ENCODE data around the gene PITHD1.

DNA sequence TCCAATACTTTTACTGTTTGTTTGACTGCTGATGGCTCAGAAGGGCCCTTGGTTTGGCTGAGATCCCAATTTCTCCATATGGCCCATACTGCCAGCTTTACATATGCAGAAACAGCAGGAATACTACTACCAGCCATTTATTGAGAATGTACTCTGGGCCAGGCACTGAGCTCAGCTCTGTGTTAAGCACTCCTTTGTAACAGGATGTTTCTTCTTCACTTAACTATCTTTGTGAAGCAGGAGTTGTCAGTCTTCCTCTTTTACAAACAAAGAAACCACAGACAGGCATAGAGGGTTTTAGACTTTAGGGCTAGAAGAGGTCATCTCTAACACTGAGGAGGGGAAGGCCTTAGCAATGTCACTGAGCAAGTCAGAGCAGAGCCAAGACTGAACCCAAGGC, 38.7 kb downstream of the PITHD1 start:
- TF ChIP-seq GATA3 (IDR thresholded peaks at IDR 0.05; ENCODE audit: low read depth, low read length) (no peak), GATA2 (IDR thresholded peaks at IDR 0.05; ENCODE audit: low read depth, low read length) (no peak)

All from SH-SY5Y (cell line).